Stimulated activated CD4-positive, alpha-beta T cell treated with anti-CD3 and anti-CD28 coated beads, TNF-alpha, amount 100 ng/mL, for 48 hours (primary cell): ENCODE measurements around the gene CABP1.
A peak's percentile ranks its signal among the peaks of the same experiment; 100 is the strongest.
"Not testable (repeated sequence)": the region's sequence is repeated elsewhere in the genome, so short reads cannot be mapped to it uniquely, and the experiment has no call there.

Source experiments
- DNase-seq, 3 donors: peaks; one replicate each; pipeline ENCODE4 v3.0.0-alpha.2; 2020; ENCODE audit warnings: low read depth in 3 of 3

The CABP1 gene

DNA sequence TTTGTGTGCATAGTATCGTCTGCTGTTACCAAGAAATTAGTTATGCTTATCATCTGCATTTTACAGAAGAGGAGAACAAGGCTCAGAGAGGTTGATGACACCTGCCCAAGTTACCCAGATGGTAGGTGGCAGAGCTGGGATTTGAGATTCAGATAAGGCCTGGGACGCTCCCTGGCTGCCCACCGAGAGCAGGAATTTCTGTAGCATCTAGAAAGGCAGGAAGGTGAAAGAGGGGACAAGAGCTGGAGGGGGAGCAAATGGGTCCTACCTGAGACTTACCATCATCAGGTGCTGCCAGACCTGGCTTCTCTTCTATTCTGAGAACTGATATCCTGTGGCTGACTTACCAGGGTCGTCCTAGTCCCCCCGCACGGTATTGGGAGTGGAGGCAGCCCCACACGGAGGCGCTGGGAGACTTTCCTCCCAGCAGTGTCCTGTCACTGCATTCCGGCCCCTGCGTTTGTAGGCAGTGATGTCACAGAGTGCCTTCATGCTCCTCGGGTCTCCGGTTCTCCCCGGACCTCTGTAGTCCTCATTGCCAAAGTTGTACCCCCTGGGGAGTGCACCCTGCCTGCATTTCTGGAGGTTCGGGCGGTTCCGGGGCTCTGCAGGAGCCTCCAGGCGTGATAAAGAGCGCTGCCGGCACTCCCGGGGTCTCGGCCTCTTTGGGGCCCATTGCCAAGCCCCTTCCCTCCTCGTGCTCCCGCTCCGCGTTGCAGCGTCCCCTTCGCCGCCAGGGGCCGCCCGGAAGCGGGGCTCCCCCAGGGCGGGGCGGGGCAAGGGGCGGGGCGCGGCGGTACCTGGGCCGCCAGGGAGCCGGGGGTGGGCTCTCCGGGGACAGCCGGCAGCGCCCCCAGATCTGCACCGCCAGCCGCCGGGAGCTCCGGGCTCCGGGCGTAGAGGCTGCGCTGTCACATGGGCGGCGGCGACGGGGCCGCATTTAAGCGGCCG lies at the start of gene CABP1:
TSS of gene CABP1 (plus strand) at position 856 of the 951 bp plus-strand sequence. CDS start at position 916, 60 bp downstream.
- DNase-seq = peak in 2 of 3 donors; percentile 35 to 67

DNA sequence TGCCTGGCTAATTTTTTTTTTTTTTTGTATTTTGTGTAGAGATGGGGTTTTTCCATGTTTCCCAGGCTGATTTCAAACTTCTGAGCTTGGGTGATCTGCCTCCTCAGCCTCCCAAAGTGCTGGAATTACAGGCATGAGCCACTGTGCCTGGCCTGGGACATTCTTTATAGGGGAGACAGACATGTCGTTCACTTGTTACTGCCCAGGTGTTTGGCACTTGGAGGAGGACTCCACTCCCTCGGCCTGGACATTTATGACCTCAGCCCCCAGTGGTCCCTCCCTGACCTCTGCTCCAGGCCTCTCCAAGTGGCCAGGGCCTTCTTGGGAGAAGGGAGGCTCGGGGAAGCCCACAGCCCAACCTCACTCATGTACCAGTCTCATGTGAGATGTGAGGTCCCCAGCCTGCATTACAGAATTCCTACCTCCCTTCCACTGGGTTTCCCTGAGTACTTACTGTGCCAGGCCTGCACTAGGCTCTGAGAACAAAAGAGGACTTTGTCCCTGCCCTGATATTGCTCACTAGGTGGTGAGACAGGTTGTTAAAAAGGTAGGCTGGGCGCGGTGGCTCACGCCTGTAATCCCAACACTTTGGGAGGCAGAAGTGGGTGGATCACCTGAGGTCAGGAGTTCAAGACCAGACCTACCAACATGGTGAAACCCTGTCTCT lies 49.6 kb upstream of the CABP1 start:
- no peak for DNase-seq

DNA sequence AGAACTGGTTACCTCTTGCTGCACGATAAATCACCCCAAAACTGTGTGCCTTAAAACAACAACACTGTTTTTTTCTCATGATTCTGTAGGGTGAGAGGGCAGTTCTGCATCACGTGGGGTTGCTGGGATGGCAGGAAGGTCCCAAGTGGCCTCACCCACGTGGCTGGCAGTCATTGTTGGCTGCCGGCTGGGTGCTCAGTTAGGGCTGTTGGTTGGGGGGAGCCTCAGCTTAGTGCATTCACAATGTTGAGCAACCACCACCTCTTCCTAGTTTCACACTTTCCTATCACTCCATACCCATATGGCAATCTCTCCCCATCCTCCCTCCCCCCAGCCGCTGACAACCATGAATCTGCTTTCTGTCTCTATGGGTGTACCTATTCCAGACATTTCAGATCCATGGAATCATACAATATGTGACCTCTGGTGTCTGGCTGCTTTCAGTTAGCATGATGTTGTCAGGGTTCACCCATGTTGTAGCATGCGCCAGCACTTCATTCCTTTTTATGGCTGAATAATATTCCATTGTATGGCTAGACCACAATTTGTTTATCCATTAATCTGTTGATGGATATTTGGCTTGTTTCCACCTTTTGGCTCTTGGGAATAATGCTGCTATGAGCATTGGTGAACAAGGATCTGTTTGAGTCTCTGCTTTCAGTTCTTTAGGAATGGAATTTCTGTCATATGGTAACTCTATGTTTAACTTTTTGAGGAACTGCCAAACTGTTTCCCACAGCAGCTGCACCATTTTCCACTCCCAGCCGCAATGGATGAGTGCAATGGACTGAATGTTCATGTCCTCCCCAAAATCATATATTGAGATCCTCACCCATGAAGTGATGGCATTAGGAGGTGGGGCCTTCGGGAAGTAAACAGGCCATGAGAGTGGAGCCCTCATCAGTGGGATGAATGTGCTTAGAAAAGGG lies 48.0 kb upstream of the CABP1 start:
- DNase-seq = no peak

DNA sequence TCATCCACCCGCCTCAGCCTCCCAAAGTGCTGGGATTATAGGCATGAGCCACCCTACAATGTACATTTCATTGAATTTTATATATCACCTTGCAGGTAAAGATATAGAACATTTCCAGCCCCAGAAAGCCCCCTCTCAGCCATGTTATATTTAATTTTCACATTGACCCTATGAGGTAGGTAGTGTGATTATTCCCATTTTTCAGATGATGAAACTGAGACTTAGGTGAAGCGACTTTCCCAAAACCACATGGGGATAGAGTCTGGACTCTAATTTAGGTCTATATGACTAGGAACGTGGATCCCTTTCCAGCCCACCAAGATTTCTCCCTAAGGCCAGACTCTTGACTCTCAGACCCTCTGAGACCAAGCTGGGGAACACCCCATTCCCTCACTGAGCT lies 43.5 kb upstream of the CABP1 start:
- no peak for DNase-seq

GRCh38 chr12:120597861-120598260 lies 42.6 kb upstream of the CABP1 start:
- DNase-seq = no peak

DNA sequence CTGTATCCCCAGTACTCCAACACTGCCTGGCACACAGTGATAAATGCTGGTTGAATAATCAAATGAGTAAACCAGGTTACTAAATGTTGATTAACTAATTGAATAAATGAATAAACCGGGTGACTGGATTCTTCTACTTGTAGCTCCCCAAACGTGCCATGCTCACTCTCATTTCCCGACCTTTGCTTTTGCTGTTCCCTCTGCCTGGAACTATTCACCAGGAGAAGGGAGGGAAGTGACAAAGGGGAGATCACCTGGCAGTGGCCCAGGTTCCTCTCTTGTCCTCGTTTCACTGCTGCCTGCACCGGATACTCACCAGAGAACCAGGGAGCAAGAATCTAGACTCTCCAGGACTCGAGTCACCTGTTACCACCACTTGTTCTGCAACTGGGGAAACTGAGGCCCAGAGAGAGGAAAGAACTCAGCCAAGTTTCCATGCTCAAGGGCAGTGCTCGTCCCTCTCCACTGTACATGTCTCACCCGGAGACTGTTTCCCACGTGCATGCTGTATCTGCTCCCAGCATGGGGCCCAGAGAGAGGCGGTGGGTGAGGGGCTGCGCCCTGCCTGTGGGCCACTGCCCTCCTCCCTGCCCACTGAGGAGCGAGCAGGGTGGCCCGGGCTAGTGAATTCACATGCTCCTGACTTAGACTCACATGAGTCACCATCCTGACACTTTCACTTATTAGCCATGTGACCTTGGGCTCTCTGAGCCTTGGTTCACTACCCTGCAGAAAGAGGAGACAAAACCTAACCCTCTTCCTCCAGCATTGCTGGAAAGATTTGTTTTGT lies 41.6 kb upstream of the CABP1 start:
- no peak for DNase-seq

- no peak for DNase-seq
Observed at GRCh38 chr12:120599672-120600552, 40.5 kb upstream of the CABP1 start.

DNA sequence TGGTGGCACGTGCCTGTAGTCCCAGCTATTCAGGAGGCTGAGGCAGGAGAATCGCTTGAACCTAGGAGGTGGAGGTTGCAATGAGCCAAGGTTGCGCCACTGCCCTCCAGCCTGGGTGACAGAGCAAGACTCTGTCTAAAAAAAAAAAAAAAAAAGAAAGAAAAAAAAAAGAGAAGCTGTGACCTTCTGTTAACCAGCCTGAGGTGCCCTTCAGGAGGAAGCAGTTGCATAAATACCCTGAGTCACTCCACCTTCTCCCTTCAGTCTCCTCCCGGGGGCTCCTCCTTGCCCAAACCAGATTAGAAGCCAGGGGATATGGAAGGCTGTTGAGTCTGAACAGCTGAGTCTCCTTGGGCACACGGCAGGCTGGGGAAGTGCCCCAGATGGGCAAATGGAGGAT lies 38.0 kb upstream of the CABP1 start:
- not testable (repeated sequence) for DNase-seq

DNA sequence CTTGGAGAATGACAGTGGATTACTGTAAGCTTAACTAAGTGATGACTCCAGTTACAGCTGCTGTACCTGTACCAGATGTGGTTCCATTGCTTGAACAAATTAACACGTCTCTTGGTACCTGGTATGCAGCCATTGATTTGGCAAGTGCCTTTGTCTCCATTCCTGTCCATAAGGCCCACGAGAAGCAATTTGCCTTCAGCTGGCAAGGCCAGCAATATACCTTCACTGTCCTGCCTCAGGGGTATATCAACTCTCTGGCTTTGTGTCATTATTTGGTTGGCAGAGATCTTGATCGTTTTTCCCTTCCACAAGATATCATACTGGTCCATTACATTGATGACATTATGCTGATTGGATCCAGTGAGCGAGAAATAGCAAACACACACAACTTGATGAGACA lies 29.9 kb upstream of the CABP1 start:
- no peak for DNase-seq

GRCh38 chr12:120611534-120611933 lies 28.9 kb upstream of the CABP1 start:
- DNase-seq = not testable (repeated sequence)

DNA sequence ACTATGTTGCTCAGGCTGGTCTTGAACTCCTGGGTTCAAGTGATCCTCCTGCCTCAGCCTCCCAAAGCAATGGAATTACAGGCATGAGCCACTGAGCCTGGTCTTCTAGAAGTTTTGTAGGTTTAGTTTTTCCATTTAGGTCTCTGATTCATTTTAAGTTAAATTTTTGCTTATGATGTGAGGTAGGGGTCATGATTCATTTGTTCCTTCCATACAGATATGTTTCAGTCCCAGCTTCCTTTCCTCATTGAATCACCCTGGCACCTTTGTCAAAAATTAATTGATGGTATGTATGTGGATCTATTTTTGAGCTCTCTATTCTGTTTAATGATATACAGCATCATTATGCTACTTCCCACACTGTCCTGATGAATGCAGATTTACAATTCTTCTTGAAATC lies 25.6 kb upstream of the CABP1 start:
- DNase-seq = no peak

DNA sequence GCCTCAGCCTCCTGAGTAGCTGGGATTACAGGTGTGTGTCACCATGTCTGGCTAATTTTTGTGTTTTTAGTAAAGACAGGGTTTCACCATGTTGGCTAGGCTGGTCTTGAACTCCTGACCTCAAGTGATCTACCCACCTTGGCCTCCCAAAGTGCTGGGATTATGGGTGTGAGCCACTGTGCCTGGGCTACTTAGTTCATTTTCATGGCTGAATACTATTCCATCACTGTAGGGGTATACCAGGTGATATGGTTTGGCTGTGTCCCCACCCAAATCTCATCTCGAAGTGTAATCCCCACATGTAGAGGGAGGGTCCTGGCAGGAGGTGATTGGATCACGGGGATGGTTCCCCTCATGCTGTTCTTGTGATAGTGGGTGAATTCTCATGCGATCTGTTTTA lies 23.2 kb upstream of the CABP1 start:
- DNase-seq = not testable (repeated sequence)

- not testable (repeated sequence) for DNase-seq
Observed at GRCh38 chr12:120617767-120618166, 22.7 kb upstream of the CABP1 start.

- no peak for DNase-seq
Observed at GRCh38 chr12:120618954-120619615, 21.3 kb upstream of the CABP1 start.

DNA sequence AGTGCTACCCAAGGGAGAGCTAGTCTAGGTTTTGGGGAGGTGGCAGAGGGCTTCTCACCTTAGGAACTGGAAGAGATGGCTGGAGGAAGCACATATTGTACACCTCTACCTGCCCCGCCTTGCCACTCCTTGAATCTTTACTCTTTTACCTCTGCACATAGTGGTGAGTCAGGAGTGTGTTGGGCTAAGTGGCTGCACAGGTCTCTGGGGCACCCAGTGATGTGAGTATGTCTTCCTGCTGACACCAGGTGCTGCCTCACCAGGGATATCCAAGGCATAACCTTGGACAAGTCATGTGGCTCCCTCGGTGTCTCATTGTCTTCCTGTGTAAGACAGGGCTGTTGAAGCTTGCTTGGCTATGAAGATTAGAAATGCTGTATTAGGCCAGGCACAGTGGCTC lies 19.8 kb upstream of the CABP1 start:
- DNase-seq = no peak

- no peak for DNase-seq
Observed at GRCh38 chr12:120625557-120626419, 14.6 kb upstream of the CABP1 start.

- no peak for DNase-seq
Observed at GRCh38 chr12:120628919-120629318, 11.5 kb upstream of the CABP1 start.

DNA sequence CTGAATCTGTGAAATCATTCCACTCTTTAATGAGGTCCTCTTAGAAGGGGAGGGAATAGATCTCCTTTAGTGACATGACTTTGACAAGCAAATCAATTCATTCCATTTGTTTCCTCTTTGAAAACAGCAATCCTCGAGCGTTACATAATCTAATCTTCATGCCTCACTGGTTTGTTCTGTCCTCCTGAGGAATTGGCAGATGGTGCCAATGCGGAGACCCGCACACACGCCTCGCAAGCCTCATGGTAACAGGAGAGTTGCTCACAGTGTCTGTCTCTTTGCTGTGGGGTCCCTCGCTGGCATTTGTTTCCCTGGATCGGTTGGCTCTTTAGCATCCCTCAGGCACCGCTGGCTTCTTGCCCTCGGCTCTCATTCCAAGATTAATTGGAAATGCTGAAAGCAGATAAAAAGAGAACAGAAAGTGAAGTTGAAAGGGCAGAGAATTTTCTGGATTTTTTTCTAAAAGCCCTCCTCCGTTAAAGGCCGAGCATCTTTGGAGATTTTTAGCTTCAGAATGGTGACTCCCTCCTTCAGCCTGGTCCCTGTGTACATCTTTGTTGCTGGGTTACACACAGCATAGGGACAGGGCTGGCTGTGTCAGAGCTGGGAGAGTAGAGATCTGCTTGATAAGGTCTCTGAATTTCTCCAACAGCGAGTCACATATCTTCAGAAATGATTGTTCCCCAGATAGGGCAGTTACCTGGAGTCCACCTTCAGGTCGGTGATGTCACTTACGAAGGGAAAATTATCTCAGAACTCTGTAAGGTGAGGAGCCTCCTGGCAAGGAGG lies 10.1 kb upstream of the CABP1 start:
- DNase-seq = no peak
